NOMO-1 treated with dmso at 0.1 percent for 144 hours (cell line): ENCODE data around the gene DPM3.
"Not testable (repeated sequence)": the region's sequence is repeated elsewhere in the genome, so short reads cannot be mapped to it uniquely, and the experiment has no call there.

Experiments
- DNase-seq: peaks from one replicate; lab custom pipeline; 2025; ENCODE audit not compliant: unreplicated experiment; lab: John Stamatoyannopoulos, UW

DPM3 gene

GRCh38 chr1:155175927-155176371 is 35.6 kb upstream of the DPM3 start:
- no peak for DNase-seq

- DNase-seq: no peak
Measured at GRCh38 chr1:155175281-155175926, 35.1 kb upstream of the DPM3 start.

- no peak for DNase-seq
Measured at GRCh38 chr1:155174324-155175280, 34.3 kb upstream of the DPM3 start.

- no peak for DNase-seq
Measured at GRCh38 chr1:155173478-155174323, 33.4 kb upstream of the DPM3 start, which contains the start of gene TRIM46. TRIM46 (plus strand) TSS chr1:155173849; CDS start chr1:155173967, 118 bp downstream.

DNA sequence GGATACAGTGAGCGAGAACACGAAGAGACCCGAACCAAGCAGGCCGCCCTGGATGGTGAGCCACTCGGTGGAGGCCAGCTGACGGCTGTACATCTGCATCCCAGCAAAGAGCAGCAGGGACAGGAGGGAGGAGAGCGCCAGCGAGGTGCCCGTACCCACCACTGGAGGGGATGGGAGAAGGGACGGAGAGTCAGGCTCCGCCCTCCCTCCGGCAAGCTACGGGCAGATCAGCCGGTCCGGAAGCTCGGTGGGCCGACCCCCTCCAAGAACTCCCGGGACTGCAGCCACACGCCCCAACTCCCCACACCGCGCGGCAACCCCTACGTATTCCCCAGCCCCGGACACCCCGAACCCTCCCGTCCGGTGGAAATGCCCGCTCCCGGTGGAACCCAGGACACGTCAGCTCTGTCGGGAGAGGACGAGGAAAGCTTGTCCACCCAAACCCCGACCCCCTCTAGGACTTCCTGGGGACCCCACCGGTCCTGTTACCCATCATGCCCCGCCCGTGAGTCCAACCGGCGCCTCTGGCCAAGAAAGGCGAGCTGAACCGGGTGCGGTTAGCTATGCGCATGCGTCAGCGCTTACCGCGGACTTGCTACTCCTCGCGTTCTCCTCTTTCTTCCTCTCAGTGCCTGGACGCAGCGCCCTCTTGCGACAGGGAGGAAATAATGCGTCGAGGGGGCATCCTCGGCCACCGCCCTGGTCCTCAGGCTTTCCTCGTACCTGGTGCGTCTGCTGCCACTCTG is 32.6 kb upstream of the DPM3 start, which contains the start of gene KRTCAP2:
Gene KRTCAP2, minus strand, starts transcription at position 573 of the 746 bp plus-strand sequence. Its CDS starts 80 bp downstream, at position 493.
- DNase-seq: peak; percentile 81

DNA sequence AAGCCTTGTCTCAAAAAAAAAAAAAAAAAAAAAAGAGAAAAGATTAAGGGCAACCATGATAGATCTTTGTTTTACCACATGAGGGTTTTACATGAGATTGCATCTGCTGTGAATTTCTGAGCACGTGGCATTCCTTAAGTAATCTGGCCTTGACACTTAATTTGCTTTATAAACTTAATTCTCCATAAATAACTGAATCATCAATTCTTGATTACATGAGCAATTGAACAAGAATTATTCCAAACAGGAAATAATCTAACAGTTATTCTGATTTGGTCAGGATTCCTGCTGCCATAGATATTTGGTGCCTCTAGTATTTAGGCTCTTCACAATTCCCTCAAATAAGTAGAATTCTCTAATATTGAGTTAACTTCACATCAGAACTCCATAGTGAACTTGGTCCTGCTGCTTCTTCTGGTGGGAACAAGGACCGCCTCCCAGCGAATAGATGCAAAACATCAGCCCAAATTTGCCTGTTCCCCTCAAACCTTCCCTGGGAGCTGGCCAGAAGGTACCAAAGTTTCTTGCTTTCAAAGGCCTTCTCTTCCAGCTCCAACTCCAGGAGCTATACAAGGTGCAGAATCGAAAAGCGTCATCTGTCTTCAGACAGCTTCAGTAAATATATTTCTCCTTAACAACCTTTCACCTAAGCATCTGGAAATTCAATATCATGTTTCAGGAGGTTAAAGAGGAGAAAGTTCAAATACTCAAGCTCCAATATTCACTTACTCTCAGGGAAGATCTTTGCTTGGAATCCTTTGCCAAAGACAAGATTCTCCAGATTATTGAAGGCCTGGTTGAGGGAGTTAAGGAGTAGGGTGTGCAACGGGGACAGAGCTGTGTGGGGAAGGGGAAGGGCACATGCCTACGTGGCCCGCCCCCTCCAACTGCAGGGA is 31.8 kb upstream of the DPM3 start:
- DNase-seq: no peak

DNA sequence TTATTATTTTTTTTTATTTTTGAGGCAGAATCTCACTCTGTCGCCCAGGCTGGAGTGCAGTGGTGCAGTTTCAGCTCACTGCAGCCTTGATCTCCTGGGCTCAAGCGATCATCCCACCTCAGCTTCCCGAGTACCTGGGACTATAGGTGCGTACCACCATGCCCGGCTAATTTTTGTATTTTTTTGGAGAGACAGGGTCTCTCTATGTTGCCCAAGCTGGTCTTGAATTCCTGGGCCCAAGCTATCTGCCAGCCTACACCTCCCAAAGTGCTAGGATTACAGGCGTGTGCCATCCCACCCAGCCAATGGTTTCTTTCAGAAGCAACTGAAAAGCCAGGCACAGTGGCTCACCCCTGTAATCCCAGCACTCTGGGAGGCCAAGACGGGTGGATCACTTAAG is 30.5 kb upstream of the DPM3 start:
- no peak for DNase-seq

GRCh38 chr1:155170101-155170785 is 29.9 kb upstream of the DPM3 start:
- DNase-seq: no peak

DNA sequence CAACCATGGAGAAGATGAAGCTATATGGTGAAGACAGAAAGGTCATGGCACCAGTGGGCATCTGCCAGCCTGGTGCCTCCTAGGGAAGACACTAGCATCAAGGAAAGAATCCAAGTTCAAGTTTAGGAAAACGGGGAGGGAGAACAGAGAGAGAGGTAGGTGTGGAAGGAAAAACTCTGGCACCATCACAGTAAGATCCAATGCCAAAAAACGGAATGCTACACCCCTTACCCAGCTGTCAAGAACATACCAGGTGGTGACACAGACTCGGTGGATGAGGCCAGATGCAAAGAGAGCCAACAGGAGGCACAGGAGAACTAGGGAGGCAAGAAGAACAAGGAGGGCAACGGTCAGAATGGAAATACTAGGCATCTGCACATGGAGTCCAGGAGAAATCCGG is 29.2 kb upstream of the DPM3 start:
- DNase-seq: no peak

DNA sequence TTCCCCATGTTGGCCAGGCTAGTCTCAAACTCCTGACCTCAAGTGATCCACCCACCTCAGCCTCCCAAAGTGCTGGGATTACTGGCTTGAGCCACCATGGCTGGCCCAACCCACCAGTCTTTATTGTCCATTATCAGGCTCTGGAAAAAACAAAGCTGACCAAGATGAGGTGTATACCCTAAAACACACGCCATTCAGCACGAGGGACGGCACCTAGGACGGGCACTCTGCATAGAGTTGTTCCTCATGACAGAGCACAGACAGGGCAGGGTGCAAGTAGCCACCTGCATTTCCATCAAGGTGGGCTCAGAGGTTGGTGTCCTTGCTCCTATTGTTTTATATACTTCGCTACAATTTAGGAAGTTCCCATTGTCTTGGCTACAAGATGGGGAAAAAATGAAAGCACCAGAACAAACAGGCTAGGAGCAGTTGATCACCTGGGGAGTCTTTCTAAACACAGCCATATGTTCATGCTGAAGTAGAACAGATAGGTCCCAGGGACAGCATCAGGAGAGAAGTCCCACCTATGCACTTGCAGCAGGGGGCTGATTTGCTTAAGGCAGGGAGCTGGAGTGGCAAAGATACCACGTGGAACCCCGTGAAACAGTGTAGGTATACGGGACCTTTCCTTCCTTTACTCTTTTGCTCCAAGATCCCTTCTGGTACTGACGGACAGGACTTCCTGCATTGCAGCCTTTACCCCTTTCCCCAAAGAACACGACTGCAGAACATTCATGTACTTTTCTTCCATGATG is 28.3 kb upstream of the DPM3 start:
- DNase-seq: no peak

- not testable (repeated sequence) for DNase-seq
Measured at GRCh38 chr1:155168105-155168445, 27.7 kb upstream of the DPM3 start.

GRCh38 chr1:155167166-155168104 is 27.1 kb upstream of the DPM3 start:
- peak; percentile 80 for DNase-seq

GRCh38 chr1:155166471-155167165 is 26.3 kb upstream of the DPM3 start:
- no peak for DNase-seq

DNA sequence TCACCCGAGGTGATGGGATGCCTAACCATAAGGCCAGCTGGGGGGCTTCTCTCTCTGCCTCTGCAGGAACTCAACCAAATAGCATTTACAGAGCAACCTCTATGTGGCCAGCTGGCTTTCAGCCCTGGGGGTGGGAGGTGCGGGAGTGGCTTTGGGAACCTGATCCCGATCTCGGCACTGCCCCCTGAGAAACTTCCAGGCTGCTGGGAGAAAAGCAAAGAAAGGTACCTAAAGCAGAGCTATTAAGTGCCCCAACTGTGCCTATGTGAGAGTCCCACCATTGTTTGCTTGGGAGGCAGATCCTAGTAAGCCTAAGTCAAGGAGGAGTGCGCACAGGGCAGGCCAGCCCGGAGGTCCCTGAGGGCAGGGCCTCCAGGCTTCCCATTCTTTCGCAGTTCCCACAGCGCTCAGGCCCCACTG is 25.7 kb upstream of the DPM3 start:
- DNase-seq: no peak

- not testable (repeated sequence) for DNase-seq
Measured at GRCh38 chr1:155164625-155165024, 24.3 kb upstream of the DPM3 start.

- DNase-seq: not testable (repeated sequence)
Measured at GRCh38 chr1:155163785-155164184, 23.5 kb upstream of the DPM3 start.
